ENCODE data around the gene NT5C1B.
A peak's percentile ranks its signal among the peaks of the same experiment; 100 is the strongest.
"Not testable (repeated sequence)": the region's sequence is repeated elsewhere in the genome, so short reads cannot be mapped to it uniquely, and the experiment has no call there.

NT5C1B gene

DNA sequence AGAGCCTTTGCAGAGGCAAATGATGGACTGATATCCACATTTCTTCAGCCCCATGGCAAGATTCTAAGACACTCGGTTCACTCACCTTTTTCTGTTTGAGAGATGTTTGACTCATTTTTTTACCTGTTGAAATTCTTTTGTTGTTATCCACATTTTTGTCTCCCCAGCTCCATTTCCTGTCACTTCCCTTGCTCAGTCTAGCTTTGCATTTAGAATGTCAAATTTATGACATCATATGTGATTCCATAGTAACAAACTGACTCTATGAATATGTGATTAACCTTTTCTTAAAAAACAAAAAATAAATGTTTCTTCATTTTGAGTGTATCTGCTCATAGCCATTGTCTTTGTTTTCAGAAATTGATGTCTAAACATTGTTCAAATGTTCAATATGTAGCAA, at the start of gene NT5C1B:
Gene NT5C1B, minus strand, starts transcription at position 216 of the 400 bp plus-strand sequence. Its CDS starts 101 bp downstream, at position 115.
- DNase-seq (ENCODE audit: low read depth) = no peak

DNA sequence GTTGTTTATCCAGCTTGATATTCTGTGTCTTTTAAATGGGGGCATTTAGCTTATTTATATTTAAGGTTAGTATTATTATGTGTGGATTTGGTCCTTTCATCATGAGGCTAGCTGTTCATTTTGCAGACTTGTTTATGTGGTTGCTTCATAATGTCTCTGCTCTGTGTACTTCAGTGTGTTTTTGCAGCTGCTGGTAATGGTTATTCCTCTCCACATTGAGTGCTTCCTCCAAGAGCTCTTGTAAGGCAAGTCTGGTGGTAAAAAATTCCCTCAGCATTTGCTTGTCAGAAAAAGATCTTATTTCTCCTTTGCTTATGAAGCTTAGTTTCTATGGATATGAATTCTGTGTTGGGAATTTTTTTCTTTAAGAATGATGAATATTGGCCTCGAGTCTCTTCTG, 47.8 kb upstream of the NT5C1B start:
- DNase-seq (ENCODE audit: low read depth) = no peak

DNA sequence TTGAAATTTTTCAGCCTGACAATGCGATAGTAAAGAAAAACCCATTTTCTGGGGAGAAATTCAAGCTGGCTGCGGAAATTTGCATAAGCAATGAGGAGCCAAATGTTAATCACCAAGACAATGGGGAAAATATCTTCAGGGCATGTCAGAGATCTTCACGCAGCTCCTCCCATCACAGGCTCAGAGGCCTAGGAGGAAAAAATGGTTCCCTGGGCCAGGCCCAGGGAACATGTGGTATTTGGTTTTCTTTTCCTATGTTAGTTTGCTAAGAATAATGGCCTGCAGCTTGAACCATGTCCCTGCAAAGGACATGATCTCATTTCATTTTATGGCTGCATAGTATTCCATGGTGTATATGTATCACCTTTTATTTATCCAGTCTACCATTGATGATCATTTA, 43.3 kb upstream of the NT5C1B start:
- not testable (repeated sequence) for DNase-seq (ENCODE audit: low read depth)

DNA sequence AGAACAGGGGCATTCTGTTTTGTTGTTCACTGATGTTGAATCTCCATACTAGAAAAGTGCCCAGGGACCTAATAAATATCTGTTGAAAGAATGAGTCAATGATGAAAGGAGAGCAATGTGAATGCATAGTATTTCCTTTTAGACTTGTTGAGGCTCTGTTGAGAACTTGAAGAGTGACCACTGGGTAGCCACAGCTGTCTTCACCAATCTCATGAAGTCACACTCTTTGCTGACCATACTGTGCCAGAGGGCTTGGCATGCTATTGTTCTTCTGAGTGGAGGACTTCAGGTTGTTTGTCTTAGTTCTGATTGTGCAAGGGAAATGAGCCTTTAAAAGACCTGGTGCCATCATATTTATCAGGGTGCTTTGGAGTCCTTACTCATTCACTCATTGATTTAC, 41.6 kb upstream of the NT5C1B start:
- no peak for DNase-seq (ENCODE audit: low read depth)

DNA sequence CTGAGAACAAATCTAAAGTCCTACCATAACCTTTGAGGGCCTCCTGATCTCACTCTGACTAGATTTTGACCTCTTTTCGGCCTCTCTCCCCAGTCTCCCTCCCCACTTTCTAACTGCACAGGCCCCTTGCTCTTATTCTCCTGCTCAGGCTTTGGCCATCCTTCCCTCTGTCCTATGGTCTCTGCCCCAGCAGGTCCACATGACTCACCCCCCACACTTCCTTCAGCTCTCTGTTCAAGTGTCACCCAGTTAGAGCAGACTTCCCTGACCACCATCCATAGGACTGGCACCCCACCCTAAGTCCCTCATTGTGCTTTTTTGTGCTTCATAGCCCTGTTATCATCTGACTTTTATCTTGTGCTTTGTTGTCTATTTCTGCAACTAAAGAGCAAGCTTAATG, 41.2 kb upstream of the NT5C1B start:
- DNase-seq (ENCODE audit: low read depth) = no peak

DNA sequence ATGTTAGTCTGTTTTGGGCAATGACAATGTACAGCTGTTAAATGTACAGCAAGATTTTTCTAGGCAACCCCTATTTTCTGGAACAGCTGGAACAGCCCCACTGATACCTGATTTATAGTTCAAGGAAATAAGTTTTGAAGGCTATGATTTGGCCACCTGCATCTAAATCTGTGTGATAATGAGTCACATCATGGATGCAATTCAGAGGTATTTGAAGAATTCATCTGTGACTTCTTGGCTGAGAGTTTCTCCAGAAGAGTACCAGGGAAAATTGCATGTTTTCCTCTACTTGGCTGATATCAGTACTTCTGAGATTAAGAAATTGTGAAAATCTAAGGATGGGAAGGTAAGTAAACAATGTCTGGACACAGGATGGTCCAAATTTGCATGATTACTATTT, 40.7 kb upstream of the NT5C1B start:
- no peak for DNase-seq (ENCODE audit: low read depth)

DNA sequence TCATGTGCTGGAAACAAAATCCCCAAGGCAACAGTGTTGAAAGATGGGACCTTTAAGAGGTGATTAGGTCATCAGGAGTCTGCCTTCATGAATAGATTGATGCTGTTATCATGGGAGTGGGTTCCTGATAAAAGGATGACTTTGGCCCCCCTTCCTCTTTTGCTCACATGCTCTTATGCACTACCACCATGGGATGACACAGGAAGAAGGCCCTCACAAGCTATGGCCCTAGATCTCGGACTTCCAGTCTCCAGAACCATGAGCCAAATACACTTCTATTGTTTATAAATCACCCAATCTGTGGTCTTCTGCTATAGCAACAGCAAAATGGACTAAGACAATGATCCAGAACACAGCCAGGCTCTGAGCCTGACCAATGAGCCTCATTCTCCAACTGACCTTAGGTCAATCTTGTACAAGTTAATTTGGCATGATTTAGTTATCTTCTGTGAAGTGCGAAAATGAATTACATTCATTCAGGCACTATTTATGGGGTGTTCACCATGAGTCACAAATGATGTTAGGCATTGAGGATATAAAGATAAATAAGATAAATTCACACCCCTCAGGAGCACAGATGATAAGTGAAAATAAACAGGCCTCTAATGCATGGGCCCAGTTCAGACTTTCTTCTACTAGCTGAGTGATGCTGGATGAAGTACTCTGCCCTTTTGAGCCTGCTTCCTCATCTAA, 37.7 kb upstream of the NT5C1B start:
- DNase-seq (ENCODE audit: low read depth) = no peak

DNA sequence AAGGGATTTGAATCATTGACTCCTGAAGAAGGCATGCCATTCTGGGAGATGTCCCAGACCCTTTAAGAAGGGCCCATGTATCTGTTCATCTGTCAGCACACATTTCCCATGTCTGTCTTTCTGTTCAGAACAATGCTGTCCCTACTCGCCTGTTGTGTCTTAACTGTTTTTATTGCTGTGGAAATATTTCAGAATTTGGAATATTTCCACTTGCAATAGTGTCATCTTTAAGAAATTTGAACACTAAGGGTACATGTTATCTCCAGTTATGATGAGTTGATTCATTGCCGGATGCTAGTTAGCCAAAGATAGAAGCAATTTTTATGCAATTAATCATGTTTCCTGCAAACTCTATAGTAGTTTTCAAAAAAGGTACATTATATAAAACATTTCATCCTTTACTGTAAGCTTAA, 36.9 kb upstream of the NT5C1B start:
- DNase-seq (ENCODE audit: low read depth) = peak; percentile 18

DNA sequence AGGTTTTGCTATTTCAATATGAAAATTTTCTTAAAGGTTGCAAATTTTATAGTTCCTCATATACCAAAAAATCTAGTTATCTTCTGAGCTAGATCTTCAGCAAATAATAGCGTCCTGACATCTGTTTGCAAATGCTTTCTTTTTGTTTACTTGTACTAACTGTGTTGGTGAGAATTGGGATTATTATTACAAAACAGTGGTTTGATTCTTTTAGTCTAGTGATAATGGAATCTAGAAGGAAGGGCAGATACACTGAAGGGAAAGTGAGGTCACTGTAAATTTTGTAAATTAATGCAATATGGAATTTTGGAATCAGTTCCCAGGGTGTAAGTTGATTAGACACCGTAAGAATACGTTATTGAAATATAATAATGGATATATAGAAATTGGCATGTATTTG, 36.2 kb upstream of the NT5C1B start:
- DNase-seq (ENCODE audit: low read depth) = no peak

DNA sequence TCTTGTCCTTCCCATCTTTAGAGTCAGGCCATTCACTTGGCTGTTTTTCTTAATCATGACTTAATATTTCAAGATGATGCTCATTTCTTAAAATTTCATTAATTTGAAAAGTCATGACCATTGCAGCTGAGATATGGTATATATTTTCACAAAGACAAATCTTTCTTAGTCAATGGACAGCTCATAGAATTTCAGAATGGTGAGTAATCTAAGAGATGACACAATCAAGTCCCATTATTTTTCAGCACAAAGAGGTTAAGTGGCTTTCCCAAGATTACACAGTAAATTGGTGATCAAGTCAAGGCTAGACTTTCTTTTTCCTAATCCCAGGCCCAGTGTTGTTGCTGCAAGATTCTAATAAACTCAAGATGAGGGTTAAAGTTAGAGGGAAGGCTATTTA, 34.4 kb upstream of the NT5C1B start:
- DNase-seq (ENCODE audit: low read depth) = peak; percentile 12

DNA sequence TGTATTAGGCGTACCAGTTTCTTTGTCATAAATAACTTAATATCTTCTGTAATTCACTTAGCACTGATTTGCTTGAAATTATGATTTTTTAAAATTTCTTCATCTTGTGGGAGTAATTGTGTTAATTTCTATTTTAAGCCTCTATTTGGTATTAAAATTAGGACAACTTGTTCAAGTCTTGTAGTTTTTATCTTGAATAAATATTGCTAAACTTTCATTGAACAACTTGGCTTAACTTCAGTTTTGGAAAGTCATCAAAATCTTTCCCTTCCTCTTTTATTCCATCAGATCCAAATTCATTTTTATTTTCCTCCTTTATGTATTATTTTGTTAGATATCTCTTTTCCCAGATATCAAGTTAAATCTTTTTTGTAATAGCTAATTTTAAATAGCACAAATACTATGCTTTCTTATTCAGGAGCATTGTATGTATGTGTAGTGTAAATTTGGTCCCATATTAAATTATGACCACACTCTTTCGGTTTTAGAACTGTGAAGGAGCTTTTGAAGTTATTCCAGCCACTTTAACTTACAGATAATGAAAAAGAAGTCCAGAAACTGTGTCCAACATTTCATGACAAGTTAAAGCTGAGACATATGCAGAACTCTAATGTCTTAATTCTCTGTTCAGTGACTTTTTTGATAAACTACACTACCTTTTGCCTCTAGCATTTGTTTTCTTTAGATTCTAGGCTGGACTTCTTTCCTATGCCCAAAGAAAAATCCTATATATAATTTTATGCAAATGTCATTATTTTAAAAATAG, 31.7 kb upstream of the NT5C1B start:
- no peak for DNase-seq (ENCODE audit: low read depth)

DNA sequence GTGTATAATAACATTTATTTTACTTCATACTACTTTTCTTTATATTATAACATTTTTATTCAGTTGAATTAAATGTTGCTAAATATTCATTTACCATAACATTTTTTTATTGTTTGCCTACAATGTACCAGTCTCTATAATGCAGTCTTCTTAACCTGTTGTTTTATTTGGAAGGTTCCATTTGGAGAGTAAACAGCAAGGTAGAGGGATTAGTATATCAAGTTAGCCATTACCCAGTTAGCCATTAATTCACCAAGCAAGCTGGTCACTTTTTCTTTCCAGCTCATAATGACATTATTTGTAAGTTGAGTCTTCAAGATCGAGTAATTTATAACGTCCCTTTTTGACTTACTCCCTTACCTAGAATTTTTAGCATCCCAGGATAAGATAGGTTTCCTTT, 29.7 kb upstream of the NT5C1B start:
- no peak for DNase-seq (ENCODE audit: low read depth)

DNA sequence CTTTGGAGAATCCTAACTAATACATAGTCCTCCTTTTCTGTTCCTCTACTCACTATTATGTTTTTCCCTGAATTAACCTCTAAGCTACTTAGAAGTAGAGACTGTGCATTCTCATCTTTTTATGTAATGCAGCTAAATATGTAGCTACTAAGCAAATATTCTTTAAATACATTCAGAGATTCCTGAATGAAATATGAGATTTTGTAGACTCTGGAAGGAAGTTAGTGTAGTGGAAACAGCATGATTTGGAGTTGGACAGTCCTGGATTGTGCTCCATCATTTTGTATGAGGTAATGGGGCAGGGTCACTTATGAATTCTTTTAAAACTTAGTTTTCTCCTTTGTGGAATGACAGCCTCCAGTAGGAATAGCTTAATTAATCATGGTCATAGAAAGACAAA, 24.7 kb upstream of the NT5C1B start:
- DNase-seq (ENCODE audit: low read depth) = no peak

DNA sequence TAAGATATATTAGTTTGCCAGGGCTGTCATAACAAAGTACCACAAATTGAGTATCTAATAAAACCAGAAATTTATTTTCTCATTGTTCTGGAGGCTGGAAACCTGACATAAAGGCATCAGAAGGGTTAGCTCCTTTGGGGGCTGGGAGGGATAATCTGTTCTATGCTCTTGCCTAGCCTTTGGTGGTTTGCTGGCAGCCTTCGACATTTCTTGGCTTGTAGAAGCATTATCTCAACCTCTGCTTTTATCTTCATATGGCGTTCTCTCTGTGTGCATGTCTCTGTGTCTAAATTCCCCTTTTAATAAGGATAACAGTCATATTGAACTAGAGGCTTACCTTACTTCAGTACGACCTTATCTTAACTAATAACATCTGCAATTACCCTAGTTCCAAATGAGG, 22.8 kb upstream of the NT5C1B start:
- DNase-seq (ENCODE audit: low read depth) = no peak

DNA sequence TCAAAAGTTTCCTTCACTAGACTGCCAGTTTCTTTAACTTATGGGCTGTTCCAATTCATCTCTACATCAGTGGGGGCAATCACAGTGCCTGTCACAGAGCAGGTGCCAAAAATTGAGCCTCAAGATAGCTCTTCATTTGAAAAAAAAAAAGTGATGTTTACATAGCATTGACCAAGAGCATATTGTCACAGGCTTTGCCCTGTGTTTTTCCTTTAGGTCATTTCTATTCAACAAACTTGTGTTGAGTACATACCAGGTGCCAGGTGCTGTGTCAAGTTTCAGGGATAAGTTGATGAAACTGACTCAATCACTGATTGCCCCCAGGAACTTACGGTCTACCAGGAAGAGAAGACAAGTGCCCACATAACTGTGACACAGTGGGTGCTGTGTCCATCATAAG, 22.2 kb upstream of the NT5C1B start:
- no peak for DNase-seq (ENCODE audit: low read depth)

DNA sequence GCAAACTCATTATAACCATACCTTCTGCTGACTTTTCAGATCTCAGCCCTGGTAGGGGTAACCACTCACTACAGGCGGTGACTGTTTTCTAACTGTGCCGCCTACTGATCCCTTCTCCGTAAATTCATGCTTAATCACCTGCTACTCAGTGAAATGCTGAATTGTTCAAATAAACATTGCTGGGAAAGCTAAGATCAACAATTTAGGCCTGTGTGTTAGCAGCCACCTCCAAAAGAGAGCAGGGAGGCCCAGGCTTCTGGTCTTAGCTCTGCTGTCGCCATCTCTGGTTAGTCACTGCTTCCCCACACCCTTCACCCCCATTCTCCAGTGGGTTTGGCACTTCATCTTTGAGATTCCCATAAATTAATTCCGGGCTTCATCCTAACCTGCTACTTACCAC, 21.8 kb upstream of the NT5C1B start:
- DNase-seq (ENCODE audit: low read depth) = no peak

DNA sequence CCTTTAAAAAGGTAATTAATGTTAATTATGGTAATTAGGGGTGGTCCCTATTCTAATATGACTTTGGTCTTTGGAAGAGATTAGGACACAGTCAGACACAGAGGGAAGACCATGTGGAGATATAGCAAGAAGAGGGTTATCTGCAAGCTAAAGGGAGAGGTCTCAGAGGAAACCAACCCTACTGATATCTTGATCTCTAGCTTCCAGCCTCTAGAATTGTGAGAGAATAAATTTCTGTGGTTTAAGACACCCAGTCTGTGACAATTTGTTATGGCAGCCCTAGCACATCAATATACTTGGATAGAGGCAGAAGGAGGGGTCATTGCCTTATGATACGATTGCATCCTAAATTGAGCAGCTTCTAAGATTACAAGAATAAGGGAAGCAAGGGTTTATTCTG, 21.3 kb upstream of the NT5C1B start:
- no peak for DNase-seq (ENCODE audit: low read depth)

DNA sequence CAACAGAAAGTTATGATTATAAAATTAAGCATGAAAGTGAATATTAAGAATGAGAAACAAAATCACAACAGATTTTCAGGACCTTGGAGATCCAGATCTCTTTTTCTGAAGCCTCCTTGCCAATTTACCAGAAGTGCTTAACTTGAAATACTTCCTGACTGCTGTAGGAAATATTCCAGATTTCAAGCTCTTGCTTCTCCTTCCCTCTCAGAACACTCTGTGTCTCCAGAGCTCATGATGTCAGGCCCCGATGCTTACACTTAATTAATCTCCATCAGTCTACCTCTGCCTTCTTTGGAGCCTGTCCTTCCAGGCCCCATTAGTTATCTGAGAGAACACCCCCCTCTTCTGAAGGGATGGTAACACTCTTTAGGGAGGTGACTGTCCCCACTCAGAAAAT, 20.7 kb upstream of the NT5C1B start:
- DNase-seq (ENCODE audit: low read depth) = no peak

DNA sequence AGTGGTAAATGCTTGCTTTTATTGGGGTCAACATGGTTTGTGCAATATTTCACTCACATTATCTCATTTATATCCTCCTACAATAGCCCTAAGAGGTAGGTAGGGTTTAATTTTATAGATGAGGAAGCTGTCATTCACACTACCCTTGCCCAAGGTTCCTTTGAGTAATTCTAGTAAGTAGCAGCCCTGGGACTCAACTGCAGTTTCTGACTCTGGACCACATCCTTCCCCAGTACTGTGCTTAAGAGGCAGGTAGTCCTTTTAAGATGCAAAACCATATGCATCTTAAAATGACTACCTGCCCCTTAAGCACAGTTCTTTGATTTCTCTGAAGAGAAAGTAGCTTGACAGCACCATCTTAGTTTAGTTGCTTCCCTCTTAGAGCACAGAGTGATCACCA, 15.7 kb upstream of the NT5C1B start:
- no peak for DNase-seq (ENCODE audit: low read depth)

DNA sequence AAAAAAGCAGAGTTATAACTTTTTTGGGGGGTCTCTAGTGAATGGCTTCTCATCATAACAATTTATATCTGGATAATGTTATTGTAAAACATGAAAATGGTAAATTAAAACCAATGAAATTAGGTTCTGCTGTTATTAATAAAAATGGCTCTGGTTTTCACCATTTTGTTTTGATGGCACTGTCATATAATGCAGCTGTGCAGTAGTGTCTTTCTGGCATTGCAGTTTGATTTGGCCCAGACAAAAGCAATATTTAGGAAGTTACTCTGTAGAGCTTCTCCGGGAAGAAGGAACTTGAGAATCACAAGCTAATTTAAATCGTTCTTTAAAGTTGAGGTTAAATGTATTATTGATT, 15.1 kb upstream of the NT5C1B start:
- no peak for DNase-seq (ENCODE audit: low read depth)

DNA sequence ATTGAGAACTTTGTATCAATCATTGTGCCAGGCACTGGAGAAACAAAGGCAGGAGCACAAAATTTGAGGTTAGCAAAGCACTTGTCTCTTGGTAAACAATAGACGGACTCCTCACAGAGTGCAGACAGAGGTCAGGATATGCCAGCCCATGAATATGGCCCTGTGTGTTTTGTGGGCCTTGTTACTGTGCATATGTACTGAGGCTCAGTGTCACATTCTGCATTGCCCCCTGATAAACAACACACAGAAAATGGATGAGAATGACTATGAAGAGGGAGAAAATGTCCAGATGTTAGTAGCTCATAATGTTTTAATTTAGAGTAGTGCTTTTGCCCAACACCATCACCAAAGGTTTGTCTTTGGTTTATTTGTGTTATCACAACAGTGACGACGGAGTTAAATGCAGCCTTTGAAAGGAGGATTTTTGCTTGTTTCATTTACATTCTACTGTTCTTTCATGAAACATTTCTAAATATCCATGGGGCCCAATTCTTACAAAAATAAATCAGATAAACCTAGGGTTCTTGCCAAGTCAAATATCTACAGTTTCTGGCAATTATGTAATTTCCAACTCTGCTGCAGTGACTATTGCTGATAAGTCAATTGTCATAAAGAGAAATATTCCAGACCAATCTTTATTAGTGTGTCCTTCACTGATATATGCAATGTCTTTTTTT, 14.6 kb upstream of the NT5C1B start:
- DNase-seq (ENCODE audit: low read depth) = no peak

DNA sequence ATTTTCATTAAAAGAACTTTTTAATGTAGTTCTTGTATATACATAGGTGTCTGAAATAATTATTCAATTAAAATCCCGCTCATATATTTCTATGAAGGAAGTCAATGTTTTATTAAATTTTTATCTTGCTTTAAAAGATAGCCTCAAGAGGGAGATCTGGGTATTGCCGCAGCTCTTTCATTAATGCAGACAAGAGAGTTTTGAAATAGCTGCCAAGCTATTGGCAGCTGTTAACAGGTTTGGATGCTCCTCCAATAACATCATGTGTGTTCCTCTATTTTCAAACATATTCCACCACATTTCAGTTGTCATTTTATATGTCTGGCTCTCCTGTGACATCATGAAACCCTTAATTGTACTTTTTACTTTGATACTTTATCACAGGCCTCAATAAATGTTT, 12.9 kb upstream of the NT5C1B start:
- DNase-seq (ENCODE audit: low read depth) = no peak

DNA sequence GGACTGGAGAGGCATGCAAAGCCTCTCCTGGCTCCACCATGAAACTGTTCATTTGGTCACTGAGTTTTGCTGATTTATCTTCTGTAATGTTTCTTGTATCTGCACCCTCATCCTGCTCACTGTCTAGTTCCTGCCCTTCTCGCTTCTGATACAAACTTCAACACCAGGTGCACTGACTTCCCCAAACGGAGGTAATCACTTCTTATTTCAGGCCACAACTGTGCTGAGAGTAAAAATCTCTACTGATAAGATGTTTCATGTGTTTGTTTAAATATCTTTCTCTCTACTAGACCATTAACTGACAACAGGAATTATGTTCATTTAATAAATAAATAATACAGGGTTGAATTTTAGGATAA, 10.9 kb upstream of the NT5C1B start:
- no peak for DNase-seq (ENCODE audit: low read depth)
